H1 (cell line): ENCODE data around the gene TMA7B. TPM values are rescaled to one million over a fixed set of nuclear protein-coding genes. Genes with fewer than 3 reads are reported as not detected.

ENCODE experiments used
- CTCF ChIA-PET: fragments of 300-600 bp; sonication (Branson Sonifier 250); formaldehyde crosslinking; loops from one replicate; lab custom pipeline; 2021; ENCODE audit not compliant: partially characterized antibody; lab: Charles Lee
- POLR2A ChIA-PET: fragments of 300-600 bp; sonication (Branson Sonifier 250); formaldehyde crosslinking; loops from one replicate; lab custom pipeline; 2021; ENCODE audit warnings: inconsistent platforms; ENCODE audit not compliant: partially characterized antibody; lab: Charles Lee
- DNase-seq, 2 experiments: peaks; one replicate each; pipeline versions ENCODE4 v3.0.0 to v3.0.0-alpha.2; 2010 to 2022; ENCODE audit warnings: low spot score in 2 of 2, low read depth in 1 of 2, mixed read lengths in 1 of 2
- FAIRE-seq: peaks from 2 replicates; lab custom pipeline; 2011; peaks lifted over from hg19 to GRCh38; lab: Jason Lieb, UNC
- H2AFZ ChIP-seq: 2 replicates; pipeline ENCODE4 v1.8.1; 2012; ENCODE audit warnings: low read length, inconsistent platforms
- H2AK5ac ChIP-seq: 2 replicates; pipeline ENCODE4 v1.6.1; 2013; ENCODE audit warnings: low read depth, low read length
- H2BK120ac ChIP-seq: replicated peaks from 2 replicates; pipeline ENCODE3; 2013; ENCODE audit warnings: low read depth, low read length, inconsistent platforms
- H2BK12ac ChIP-seq: 2 replicates; pipeline ENCODE4 v1.6.1; 2013; ENCODE audit warnings: low read depth, low read length
- H2BK15ac ChIP-seq: 2 replicates; pipeline ENCODE4 v1.6.1; 2013; ENCODE audit warnings: low read length
- H2BK20ac ChIP-seq: 2 replicates; pipeline ENCODE4 v1.6.1; 2013; ENCODE audit warnings: low read length
- H2BK5ac ChIP-seq: 2 replicates; pipeline ENCODE4 v1.6.1; 2013; ENCODE audit warnings: low read depth, low read length
- H3K14ac ChIP-seq: 2 replicates; pipeline ENCODE4 v1.6.1; 2013; ENCODE audit warnings: inconsistent platforms; ENCODE audit not compliant: insufficient read length
- H3K18ac ChIP-seq: 2 replicates; pipeline ENCODE4 v1.6.1; 2013; ENCODE audit warnings: low read length; ENCODE audit errors: extremely low read depth
- H3K23ac ChIP-seq: 2 replicates; pipeline ENCODE4 v1.6.1; 2013; ENCODE audit warnings: inconsistent platforms; ENCODE audit not compliant: insufficient read length
- H3K23me2 ChIP-seq: 2 replicates; pipeline ENCODE4 v1.6.1; 2013; ENCODE audit warnings: low read depth, low read length
- H3K27ac ChIP-seq: 2 replicates; pipeline ENCODE4 v1.6.1; 2011; ENCODE audit warnings: low read depth, low read length, inconsistent platforms
- H3K27me3 ChIP-seq, 4 experiments: replicated peaks in 1 of 4; 1 replicate in 1 of 4; 2 replicates in 3 of 4; pipeline versions ENCODE4 v1.6.1 to v1.8.1; 2011 to 2013; ENCODE audit warnings: low read length in 3 of 4, mild to moderate bottlenecking in 3 of 4, inconsistent platforms in 2 of 4, mixed read lengths in 2 of 4, moderate library complexity in 1 of 4; ENCODE audit not compliant: control insufficient read depth in 3 of 4, insufficient read depth in 3 of 4; ENCODE audit errors: extremely low read depth in 1 of 4
- H3K36me3 ChIP-seq, 4 experiments: 2 replicates each; pipeline versions ENCODE4 v1.6.1 to v1.8.1; 2011 to 2013; ENCODE audit warnings: mild to moderate bottlenecking in 4 of 4, low read length in 3 of 4, moderate library complexity in 2 of 4, control low read depth in 1 of 4, inconsistent platforms in 1 of 4; ENCODE audit not compliant: insufficient read depth in 4 of 4, control insufficient read depth in 2 of 4
- H3K4ac ChIP-seq: replicated peaks from 2 replicates; pipeline ENCODE3; 2013; ENCODE audit warnings: low read length, low read depth, mixed read lengths, inconsistent platforms; ENCODE audit not compliant: insufficient read length
- H3K4me1 ChIP-seq, 4 experiments: replicated peaks in 1 of 4; 1 replicate in 1 of 4; 2 replicates in 3 of 4; pipeline versions ENCODE4 v1.6.1 to v1.8.1; 2011 to 2013; ENCODE audit warnings: low read length in 3 of 4, inconsistent platforms in 2 of 4, mixed read lengths in 1 of 4; ENCODE audit not compliant: insufficient read depth in 4 of 4, control insufficient read depth in 3 of 4
- H3K4me2 ChIP-seq, 2 experiments: 2 replicates each; pipeline versions ENCODE4 v1.6.1 to v1.8.1; 2011 to 2013; ENCODE audit warnings: low read depth in 2 of 2, low read length in 2 of 2, control low read depth in 1 of 2, inconsistent platforms in 1 of 2, mild to moderate bottlenecking in 1 of 2; ENCODE audit not compliant: insufficient read depth in 1 of 2
- H3K4me3 ChIP-seq, 4 experiments: fragments of 200-600, 300-600 bp in 1 of 4; sonication (generic), shearing (Covaris generic), sonication (Bioruptor Twin) in 1 of 4; 2 replicates each; pipeline versions ENCODE4 v1.5.1 to v1.8.1; 2011 to 2016; ENCODE audit warnings: low read length in 4 of 4, low read depth in 3 of 4, control low read depth in 2 of 4, inconsistent platforms in 2 of 4, mild to moderate bottlenecking in 2 of 4, mixed read lengths in 1 of 4, moderate library complexity in 1 of 4; ENCODE audit not compliant: insufficient read depth in 2 of 4; ENCODE audit errors: extremely low read depth in 1 of 4
- H3K56ac ChIP-seq: replicated peaks from 2 replicates; pipeline ENCODE3; 2013; ENCODE audit warnings: low read depth, mild to moderate bottlenecking, mixed read lengths, low read length, inconsistent platforms; ENCODE audit not compliant: insufficient read length
- H3K79me1 ChIP-seq: 2 replicates; pipeline ENCODE4 v1.6.1; 2013; ENCODE audit warnings: low read depth, low read length, control low read depth
- H3K79me2 ChIP-seq, 2 experiments: 2 replicates each; pipeline versions ENCODE4 v1.6.1 to v1.8.1; 2012 to 2013; ENCODE audit warnings: low read length in 2 of 2, mild to moderate bottlenecking in 2 of 2, inconsistent platforms in 1 of 2; ENCODE audit not compliant: insufficient read depth in 2 of 2, control insufficient read depth in 1 of 2
- H3K9ac ChIP-seq, 4 experiments: replicated peaks in 1 of 4; 1 replicate in 1 of 4; 2 replicates in 3 of 4; pipeline versions ENCODE4 v1.6.1 to v1.8.1; 2011 to 2013; ENCODE audit warnings: low read depth in 3 of 4, low read length in 3 of 4, control low read depth in 2 of 4, mild to moderate bottlenecking in 2 of 4, moderate library complexity in 2 of 4, inconsistent platforms in 1 of 4; ENCODE audit errors: extremely low read depth in 1 of 4
- H3K9me3 ChIP-seq, 2 experiments: 2 replicates each; pipeline versions ENCODE4 v1.6.1 to v1.8.1; 2012 to 2013; ENCODE audit warnings: mild to moderate bottlenecking in 2 of 2, moderate library complexity in 2 of 2, control low read depth in 1 of 2, inconsistent platforms in 1 of 2, low read depth in 1 of 2, low read length in 1 of 2, mixed read lengths in 1 of 2; ENCODE audit not compliant: insufficient read depth in 2 of 2
- H4K20me1 ChIP-seq, 2 experiments: replicated peaks in 1 of 2; 2 replicates each; pipeline versions ENCODE3 to v1.8.1; 2011 to 2013; ENCODE audit warnings: inconsistent platforms in 2 of 2, low read length in 2 of 2, mild to moderate bottlenecking in 1 of 2; ENCODE audit not compliant: insufficient read depth in 2 of 2, control insufficient read depth in 1 of 2
- H4K5ac ChIP-seq: 2 replicates; pipeline ENCODE4 v1.6.1; 2013; ENCODE audit warnings: low read length, low read depth, mixed read lengths, inconsistent platforms; ENCODE audit not compliant: insufficient read length
- H4K8ac ChIP-seq: 2 replicates; pipeline ENCODE4 v1.8.0; 2013; ENCODE audit warnings: mild to moderate bottlenecking, moderate library complexity, low read length, inconsistent platforms; ENCODE audit not compliant: insufficient read depth; ENCODE audit errors: extremely low read depth
- H4K91ac ChIP-seq: replicated peaks from 2 replicates; pipeline ENCODE3; 2013; ENCODE audit warnings: low read length, mixed read lengths, inconsistent platforms; ENCODE audit not compliant: insufficient read length
- CBX5 ChIP-seq: fragments of 300-800, 300-1000 bp; sonication (generic); IDR thresholded peaks from 2 replicates; pipeline ENCODE4 v1.7.1; 2016; ENCODE audit warnings: antibody characterized with exemption, low read length, low read depth
- CTBP2 ChIP-seq: IDR thresholded peaks from 2 replicates; pipeline ENCODE4 v1.7.0; 2011; ENCODE audit warnings: borderline replicate concordance, mild to moderate bottlenecking, moderate library complexity, mixed read lengths, low read length; ENCODE audit not compliant: insufficient read depth, insufficient read length
- E2F6 ChIP-seq: IDR thresholded peaks from 2 replicates; pipeline ENCODE4 v1.6.1; 2012; ENCODE audit warnings: inconsistent platforms
- JUN ChIP-seq: IDR thresholded peaks from 2 replicates; pipeline ENCODE4 v1.6.1; 2011; ENCODE audit warnings: low read depth, mild to moderate bottlenecking, improper control_type of control experiment, low read length
- KDM1A ChIP-seq: fragments of 200-600, 300-600 bp; sonication (generic); IDR thresholded peaks from 2 replicates; pipeline ENCODE4 v1.7.1; 2016; ENCODE audit warnings: mild to moderate bottlenecking, low read length, borderline replicate concordance
- MAFK ChIP-seq: IDR thresholded peaks from 2 replicates; pipeline ENCODE4 v1.6.1; 2012; ENCODE audit warnings: low read depth, mild to moderate bottlenecking, improper control_type of control experiment, low read length
- MAX ChIP-seq: IDR thresholded peaks from 2 replicates; pipeline ENCODE4 v1.6.1; 2012; ENCODE audit warnings: inconsistent platforms
- RNF2 ChIP-seq: fragments of 200-900, 300-1000 bp; sonication (generic); IDR thresholded peaks from 2 replicates; pipeline ENCODE4 v1.7.1; 2016; ENCODE audit warnings: borderline replicate concordance, low read depth, mild to moderate bottlenecking, antibody characterized with exemption, low read length; ENCODE audit not compliant: poor library complexity, severe bottlenecking; ENCODE audit errors: missing control alignments
- RXRA ChIP-seq: IDR thresholded peaks from 2 replicates; pipeline ENCODE4 v1.6.1; 2011; ENCODE audit warnings: low read depth, mild to moderate bottlenecking, low read length, moderate library complexity; ENCODE audit not compliant: insufficient read depth
- SP2 ChIP-seq: IDR thresholded peaks from 2 replicates; pipeline ENCODE4 v1.6.1; 2012; ENCODE audit warnings: mild to moderate bottlenecking, low read length, inconsistent platforms
- SUZ12 ChIP-seq: fragments of 200-600 bp; sonication (generic); IDR thresholded peaks from 2 replicates; pipeline ENCODE4 v1.6.1; 2012; ENCODE audit warnings: mild to moderate bottlenecking, inconsistent platforms, low read length, moderate library complexity, mixed read lengths
- TAF7 ChIP-seq: optimal IDR thresholded peaks from 2 replicates; pipeline ENCODE3; 2011; ENCODE audit warnings: low read depth, mild to moderate bottlenecking, inconsistent platforms, low read length, moderate library complexity, borderline replicate concordance
- WGBS, 2 experiments: shearing (Covaris generic) in 1 of 2; methylation state at CpG; one replicate each; pipeline versions ENCODE4 v1.1.6 to v1.1.7; 2013 to 2015; ENCODE audit warnings: low lambda C conversion rate in 2 of 2, mixed read lengths in 2 of 2, inconsistent platforms in 1 of 2, low coverage in 1 of 2, missing lambda C conversion rate in 1 of 2; ENCODE audit not compliant: insufficient replicate concordance in 2 of 2, insufficient coverage in 1 of 2, insufficient read length in 1 of 2; ENCODE audit errors: extremely low coverage in 1 of 2, missing lambda C conversion rate in 1 of 2; 5-methylcytosine and 5-hydroxymethylcytosine counted together
- polyA plus RNA-seq, 7 experiments: library from polyadenylated mRNA; depleted of rRNA in 3 of 7; stranded (reverse) in 5 of 7; unstranded in 2 of 7; fragments of >200 nt in 5 of 7; fragments of 200-250 nt in 2 of 7; gene quantifications; 1 replicate in 5 of 7; 2 replicates in 1 of 7; 4 replicates in 1 of 7; pipeline versions ENCODE4 v1.2.1 to v1.2.3, GENCODE V29; 2011 to 2013; ENCODE audit warnings: missing spikeins in 2 of 7, mixed read lengths in 2 of 7
- total RNA-seq: library from RNA; stranded (reverse); fragmentation: NEBNext Ultra II Directional; extraction: Animal tissue kit (Norgen Biotek cat#: 25700); gene quantifications from 2 replicates; pipeline ENCODE4 v1.2.1, GENCODE V29; 2021

The TMA7B gene
- total and polyA plus RNA-seq, 2 of the 8 experiments (the other 6 are each of a cell fraction or from before 2014, with no cell fraction given): not detected

- CTCF ChIA-PET: interaction anchor here (0.9 to 3.3 kb wide), 7 partner anchors 11 to 437 kb away, joined by 3 to 14 read pairs (median 6); no protein-coding TSS in a partner anchor
- H3K79me1 ChIP-seq: no peaks in the 10 kb centered on the region
- peak overlapping the region; percentile 67; the same call in 1 of the 2 replicates for H2AFZ ChIP-seq
- H3K27me3 ChIP-seq: peaks cover 0 to 2% (median under 1%) of the 10 kb centered on the region in 4 experiments; a peak in 3 of 7 replicates
- H3K36me3 ChIP-seq: no peaks in the 10 kb centered on the region
- H3K4me1 ChIP-seq: peaks cover 0 to 7% (median 0%) of the 10 kb centered on the region in 4 experiments; a peak in 4 of 7 replicates
- no peaks in the 10 kb centered on the region for H3K79me2 ChIP-seq
- no peak overlapping the region for H3K9ac ChIP-seq
- H2BK5ac ChIP-seq: no peak overlapping the region
- H2BK15ac ChIP-seq: no peak overlapping the region
- H3K56ac ChIP-seq: no peak overlapping the region
- no peak overlapping the region for H4K8ac ChIP-seq
- POLR2A ChIA-PET: interaction anchor here (0.6 kb wide), 1 partner anchor 52 kb away, joined by 4 read pairs; no protein-coding TSS in a partner anchor
- no peaks in the 10 kb centered on the region; the same call in 1 of the 2 replicates for H3K23me2 ChIP-seq
- no peak overlapping the region for H3K18ac ChIP-seq
- H4K91ac ChIP-seq: no peak overlapping the region
- H4K20me1 ChIP-seq: no peaks in the 10 kb centered on the region
- no peak overlapping the region for H2BK120ac ChIP-seq
- no peak for FAIRE-seq
- H2BK20ac ChIP-seq: peak overlapping the region; percentile 17; the same call in 1 of the 2 replicates
- no peak overlapping the region for H4K5ac ChIP-seq
- no peaks in the 10 kb centered on the region for H3K9me3 ChIP-seq
- DNase-seq: no peak
- H3K27ac ChIP-seq: no peak overlapping the region
- 77% methylated on average over 5 of the region's 5 CpGs; no CpG with 5 or more reads in 1 of the 2 experiments for WGBS, 2 experiments
- H3K4me2 ChIP-seq: no peak overlapping the region
- no peak overlapping the region for H2BK12ac ChIP-seq
- H2AK5ac ChIP-seq: no peak overlapping the region
- no peak overlapping the region for H3K23ac ChIP-seq
- no peak overlapping the region for H3K4ac ChIP-seq
- no peak overlapping the region for H3K14ac ChIP-seq
- no peak overlapping the region for H3K4me3 ChIP-seq
- TF ChIP-seq KDM1A (no peak), SUZ12 (no peak), CBX5 (no peak), E2F6 (no peak), TAF7 (no peak), MAX (no peak), RXRA (no peak), RNF2 (no peak), SP2 (no peak), CTBP2 (no peak), JUN (no peak), MAFK (no peak)
Measured at GRCh38 chr22:39972641-39973040, 12.4 kb downstream of the TMA7B start.
